Medulla oblongata (tissue), 1 donor: ENCODE measurements around the gene ANKRD18B.
"Not testable (repeated sequence)": the region's sequence is repeated elsewhere in the genome, so short reads cannot be mapped to it uniquely, and the experiment has no call there.

Source experiments
- DNase-seq: peaks from one replicate; pipeline ENCODE4 v3.0.0-alpha.2; 2015; ENCODE audit errors: extremely low spot score

The ANKRD18B gene

DNA sequence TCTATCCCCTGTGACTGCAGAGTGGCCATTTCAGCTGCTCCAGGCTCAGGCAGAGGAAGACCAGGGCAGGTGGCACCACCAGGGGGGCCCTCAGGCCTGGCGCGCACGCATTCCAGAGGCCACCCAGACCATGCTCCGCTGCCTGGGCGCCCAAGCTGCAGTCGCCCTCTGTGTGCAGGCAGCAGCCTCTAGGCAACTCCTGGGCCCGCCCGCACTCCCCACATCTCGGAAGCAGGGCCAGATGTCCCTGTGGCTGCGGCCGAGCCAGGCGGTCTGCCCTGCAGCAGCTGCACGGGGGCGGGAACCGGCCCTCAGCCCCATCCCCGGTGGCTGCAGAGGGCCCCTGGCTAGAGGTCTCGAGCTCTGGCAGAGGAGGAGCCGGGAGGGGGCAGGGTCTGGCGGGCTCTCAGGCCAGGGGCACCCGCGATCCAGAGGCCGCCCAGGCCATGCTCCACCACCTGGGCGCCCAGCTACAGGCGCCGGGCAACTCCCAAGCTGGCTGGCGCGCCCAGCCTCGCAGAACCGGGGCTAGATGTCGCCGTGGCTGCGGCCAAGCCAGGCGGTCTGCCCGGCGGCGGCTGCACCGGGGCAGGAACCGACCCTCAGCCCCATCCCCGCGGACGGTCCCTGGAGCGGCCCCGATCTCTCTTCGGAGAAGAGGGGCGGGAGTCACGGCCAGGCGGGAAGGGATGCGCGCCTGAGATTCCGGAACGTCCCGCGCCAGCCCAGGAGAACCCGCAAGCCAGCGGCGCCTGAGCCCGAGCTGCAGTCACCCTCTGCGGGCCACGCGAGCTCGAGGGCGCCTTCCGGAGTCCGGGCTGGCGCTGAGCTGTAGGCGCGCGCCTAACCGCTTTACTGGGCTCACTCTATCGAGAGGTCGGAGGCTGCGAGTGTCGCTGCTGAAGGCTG lies at the start of gene ANKRD18B:
ANKRD18B (plus strand) TSS at position 855 of the 909 bp plus-strand sequence. CDS start 239 bp downstream, outside the sequence.
- not testable (repeated sequence) for DNase-seq

DNA sequence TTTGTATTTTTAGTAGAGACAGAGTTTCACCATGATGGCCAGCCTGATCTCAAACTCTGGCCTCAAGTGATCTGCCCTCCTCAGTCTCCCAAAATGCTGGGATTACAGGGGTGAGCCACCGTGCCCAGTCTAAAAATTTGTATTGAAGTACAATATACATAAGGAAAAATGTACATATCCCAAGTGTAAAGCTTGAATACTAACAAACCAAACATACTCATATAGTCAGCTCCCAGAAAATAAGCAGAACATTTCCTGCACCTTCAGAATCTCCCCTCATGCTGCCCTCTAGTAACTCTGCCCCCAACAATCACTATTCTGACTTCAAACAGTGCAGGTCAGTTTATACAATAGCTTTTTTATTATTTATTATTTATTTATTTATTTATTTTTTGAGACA lies 48.7 kb upstream of the ANKRD18B start:
- DNase-seq: no peak

DNA sequence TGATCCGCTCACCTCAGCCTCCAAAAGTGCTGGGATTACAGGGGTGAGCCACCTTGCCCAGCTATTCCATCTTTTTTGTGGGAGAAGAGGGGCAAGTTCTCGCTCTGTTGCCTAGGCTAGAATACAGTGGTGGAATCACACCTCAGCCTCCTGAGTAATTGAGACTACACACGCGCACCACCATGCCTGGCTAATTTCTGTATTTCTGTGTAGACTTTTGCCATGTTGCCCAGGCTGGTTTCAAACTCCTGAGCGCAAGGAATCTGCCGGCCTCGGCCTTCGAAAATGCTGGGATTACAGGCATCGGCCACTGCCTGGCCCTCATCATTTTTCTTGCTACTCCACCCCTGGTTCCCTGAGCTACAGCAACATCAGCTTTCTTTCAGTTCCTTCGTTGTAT lies 47.5 kb upstream of the ANKRD18B start:
- no peak for DNase-seq

DNA sequence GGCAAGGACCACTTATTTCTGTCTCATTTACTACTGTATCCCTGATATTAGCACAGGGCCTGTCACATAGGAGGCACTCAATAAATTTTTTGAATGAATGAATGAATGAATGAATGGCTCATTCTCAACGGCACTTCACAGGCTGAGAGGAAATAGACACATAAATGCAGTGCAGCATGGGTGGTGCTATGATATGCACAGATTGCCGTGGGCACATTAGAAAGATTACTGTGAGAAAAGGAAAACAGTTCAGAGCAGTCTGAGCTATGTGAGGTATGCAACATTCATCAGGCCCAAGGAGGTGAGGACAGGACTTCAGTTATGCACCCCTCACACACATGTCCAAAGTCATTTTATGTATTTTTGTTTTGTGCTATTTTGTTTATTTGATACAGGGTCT lies 43.9 kb upstream of the ANKRD18B start:
- no peak for DNase-seq

DNA sequence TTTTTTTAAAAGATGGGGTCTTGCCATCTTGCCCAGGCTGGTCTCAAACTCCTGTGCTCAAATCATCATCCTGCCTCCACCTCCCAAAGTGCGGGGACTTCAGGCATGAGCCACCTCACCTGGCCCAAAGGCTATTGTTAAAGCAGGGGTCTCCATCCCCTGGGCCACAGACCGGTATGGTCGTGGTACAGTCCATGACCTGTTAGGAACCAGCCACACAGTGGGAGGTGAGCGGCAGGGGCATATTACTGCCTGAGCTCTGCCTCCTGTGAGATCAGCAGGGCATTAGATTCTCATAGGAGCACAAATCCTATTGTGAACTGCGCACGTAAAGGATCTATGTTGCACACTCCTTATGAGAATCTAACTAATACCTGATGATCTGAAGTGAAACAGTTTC lies 43.1 kb upstream of the ANKRD18B start:
- DNase-seq: no peak

DNA sequence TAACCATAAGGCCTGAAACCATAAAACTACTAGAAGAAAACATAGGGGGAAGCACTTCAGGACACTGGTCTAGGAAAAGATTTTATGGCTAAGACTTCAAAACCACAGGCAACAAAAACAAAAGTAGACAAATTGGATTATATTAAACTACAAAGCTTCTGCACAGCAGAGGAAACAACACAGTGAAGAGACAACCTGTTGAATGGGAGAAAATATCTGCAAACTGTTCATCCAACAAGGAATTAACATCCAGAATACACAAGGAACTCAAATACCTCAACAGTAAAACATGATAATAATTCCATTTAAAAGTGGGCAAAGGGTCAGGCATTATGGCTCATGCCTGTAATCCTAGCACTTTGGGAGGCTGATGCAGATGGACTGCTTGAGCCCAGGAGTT lies 38.7 kb upstream of the ANKRD18B start:
- DNase-seq: not testable (repeated sequence)

DNA sequence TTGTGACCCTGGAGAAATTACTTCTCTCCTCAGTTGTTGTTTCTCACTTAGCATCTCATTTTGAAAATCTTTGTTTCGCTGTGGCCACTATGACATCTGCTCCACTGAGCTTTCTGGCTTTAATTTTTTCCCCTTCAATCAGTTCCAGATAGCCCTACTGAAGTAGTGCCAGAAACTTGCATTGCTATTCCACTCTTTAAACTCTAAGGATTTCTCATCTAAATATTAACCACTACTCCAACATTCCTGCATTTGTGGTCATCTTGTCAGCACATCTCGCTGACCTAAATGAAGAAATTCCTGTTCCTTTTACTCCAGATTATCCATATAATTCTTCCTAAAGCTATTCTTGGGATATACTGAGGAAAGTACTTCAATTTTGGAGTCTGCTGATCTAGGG lies 35.0 kb upstream of the ANKRD18B start:
- no peak for DNase-seq

DNA sequence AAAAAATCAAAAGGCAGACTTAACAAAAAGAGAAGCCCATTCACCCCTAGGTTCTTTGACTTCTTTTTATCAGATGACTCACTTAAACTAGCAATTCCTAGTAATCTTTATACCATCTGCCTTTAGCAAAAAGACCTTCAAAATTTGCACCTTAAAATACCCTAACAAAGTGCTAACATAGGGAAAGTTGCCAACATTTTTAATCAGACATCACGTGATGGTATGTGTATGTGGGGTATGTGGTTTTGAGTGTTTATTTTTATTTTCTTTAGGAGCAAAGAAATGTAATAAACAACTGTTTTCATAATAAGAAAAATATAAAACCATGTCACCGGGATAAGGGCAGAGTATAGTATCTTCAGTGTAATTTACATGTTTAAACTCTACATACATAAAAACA lies 30.2 kb upstream of the ANKRD18B start:
- not testable (repeated sequence) for DNase-seq

DNA sequence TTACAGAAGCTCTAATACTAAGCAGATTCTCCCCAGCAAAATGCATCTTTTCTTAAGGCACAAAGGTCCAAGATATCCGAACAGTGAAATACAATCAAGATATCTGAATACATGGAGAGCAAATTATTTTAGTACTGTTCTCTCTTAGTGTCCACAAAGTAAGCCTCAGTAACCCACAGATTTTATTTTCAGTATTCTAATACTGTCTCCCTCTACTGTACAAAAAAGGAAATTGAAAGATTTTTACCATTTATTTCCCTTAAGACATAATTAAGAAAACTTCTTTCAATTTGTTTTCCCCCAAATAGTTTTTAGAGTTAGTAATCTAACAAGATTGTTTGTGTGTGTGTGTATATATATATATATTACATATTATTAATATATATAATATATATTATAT lies 25.7 kb upstream of the ANKRD18B start:
- DNase-seq: no peak

DNA sequence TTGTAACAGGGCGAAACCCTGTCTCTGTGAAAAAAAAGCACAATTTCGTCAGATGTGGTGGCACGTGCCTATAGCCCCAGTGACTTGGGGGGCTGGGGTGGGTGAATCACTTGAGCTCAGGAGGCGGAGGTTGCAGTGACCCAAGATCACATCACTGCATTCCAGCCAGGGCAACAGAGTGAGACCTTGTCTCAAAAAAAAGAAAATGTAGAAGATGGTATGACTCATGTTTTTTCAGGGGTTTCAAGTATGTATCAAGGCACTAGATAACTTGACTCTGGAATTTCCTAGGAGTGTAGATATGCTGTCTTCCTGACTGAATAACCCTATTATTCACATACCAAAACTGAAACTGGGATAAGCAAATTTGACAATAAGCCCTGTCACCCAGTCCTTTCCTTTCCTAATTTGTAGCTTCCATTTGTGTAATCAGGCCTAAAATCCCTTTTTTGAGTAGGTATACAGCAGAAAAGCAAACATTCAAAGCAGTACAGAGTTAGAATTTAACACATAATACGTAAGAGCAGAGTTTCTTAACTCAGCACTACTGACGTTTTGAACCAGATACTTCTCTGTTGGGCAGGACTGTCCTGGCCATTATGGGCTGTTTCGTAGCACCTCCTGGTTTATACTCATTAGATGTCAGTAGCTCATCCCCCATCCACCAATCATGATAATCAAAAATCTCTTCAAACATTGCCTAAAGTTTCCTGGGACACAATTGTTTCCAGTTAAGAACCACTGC lies 17.3 kb upstream of the ANKRD18B start:
- DNase-seq: no peak

DNA sequence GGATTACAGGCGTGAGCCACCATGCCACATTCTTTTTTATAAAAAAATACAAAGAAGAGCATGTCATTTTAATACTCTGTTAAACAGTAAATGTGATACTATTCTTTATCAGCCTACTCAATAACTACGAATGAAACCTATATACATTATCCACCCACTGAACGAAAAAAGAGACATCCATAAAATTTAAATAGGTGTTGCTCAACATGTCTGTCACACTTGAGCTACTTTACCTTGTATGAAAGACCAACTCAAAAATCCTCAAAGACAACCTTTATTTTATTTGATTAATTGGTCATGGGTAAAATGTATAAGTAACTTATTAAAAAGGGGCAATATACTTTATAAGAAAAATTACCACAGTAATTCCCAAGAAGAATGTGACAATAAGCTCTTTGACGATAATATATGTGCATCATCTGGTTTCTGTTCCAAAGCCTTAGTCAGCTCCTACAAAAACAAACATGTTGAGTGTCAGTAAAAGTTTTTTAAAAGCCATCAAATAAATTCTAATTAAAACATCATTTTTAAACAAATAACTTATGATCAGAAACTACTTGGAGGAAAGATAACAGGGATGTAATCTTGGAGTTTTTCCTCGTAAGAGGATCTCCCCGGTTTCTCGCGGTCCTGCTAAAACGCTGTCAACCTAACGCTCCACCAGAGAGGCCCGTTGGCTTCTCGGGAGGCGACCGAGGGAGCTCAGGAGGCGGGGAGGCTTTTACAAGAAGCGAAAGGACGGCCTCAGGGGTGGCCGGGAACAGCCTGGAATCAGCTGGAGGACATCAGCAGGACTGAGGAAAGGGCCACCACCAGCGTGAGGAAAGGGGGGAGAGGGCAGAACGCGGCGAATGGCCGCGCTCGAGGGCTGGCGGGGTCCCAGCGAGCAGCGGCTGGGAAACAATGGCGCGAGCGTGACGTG lies 13.5 kb upstream of the ANKRD18B start:
- peak; percentile 73 for DNase-seq

DNA sequence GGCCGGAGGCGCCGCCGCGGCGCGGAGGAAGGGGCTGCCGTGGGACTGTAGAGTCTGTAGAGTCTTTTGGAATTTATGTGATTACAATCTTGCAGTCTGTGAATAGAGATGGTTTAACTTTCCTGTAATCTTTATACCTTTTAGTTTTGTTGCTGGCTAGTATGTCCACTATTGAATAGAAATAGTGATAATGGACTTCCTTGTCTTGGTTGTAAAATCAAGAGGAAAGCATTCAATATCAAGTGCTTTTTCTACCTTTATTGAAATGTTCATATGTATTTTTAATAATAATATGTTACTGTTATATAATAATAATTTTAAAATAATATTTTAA lies 12.9 kb upstream of the ANKRD18B start:
- DNase-seq: not testable (repeated sequence)

DNA sequence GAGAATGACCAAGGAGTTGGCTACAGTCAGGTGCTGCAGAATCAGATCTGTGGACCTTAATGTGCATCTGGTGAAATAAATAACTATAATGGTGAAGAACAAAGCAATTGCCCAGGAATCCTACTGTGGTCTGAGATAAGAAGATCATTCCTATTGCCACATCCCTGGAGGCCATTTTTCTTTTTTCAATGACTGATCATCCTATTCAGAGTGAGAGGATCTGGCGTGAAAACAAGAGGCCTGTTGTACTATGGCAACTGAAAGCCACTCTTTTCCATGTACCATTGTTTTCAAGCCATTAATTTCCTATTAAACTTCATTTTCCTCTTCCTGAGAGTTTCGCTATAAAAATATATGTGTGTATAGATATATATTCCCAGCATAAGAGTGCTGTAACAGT lies 11.5 kb upstream of the ANKRD18B start:
- peak; percentile 68 for DNase-seq

DNA sequence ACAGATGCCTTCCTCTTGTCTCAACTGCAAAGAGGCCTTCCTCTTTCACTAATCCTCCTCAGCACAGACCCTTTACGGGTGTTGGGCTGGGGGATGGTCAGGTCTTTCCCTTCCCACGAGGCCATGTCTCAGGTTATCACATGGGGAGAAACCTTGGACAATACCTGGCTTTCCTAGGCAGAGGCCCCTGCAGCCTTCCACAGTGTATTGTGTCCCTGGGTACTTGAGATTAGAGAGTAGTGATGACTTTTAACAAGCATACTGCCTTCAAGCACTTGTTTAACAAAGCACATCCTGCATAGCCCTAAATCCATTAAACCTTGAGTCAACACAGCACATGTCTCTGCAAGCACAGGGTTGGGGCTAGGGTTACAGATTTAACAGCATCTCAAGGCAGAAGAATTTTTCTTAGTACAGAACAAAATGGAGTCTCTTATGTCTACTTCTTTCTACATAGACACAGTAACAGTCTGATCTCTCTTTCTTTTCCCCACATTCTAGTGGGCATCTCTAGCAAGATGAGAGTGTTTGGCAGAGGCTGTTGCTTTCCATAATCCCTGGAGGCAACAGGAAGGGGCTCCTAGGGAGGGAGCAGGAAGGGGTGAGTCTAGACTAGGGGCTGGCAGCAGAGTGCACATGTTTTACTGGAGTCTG lies 8.6 kb upstream of the ANKRD18B start:
- DNase-seq: not testable (repeated sequence)

DNA sequence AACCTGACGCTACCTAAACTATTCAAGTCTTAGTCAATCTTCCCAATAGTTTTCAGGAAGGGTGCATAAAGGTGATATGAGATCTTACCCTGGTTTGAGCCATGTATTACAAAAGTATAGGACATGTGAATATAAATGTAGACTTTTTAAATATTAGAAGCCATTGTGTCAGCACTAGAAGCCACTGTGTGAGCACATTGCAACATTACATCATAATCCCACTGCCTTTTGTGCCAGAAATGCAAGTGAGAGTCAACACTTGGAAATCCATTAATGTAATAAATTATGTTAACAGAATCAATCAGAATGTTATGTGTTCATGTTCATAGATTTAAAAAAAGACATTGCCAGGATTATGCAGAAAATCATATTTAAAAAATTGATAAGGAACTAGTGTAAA lies 7.7 kb upstream of the ANKRD18B start:
- not testable (repeated sequence) for DNase-seq

DNA sequence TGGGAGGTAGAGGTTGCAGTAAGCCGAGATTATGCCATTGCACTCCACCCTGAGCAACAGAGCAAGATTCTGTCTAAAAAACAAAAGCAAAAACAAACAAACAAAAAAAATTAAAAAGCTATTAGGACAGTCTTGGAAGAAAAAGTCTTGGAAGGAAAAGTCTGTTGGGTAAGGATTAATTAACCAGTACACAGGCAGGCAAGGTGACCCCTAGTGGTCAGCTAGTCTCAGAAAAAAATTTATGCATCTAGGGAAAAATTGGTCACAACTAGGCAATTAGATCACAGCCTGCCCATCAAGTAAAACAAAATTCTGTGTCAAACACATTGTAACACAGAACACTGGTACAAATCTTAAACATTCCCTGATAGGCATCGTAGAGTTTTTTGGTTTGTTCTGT lies 6.7 kb upstream of the ANKRD18B start:
- DNase-seq: peak; percentile 53

DNA sequence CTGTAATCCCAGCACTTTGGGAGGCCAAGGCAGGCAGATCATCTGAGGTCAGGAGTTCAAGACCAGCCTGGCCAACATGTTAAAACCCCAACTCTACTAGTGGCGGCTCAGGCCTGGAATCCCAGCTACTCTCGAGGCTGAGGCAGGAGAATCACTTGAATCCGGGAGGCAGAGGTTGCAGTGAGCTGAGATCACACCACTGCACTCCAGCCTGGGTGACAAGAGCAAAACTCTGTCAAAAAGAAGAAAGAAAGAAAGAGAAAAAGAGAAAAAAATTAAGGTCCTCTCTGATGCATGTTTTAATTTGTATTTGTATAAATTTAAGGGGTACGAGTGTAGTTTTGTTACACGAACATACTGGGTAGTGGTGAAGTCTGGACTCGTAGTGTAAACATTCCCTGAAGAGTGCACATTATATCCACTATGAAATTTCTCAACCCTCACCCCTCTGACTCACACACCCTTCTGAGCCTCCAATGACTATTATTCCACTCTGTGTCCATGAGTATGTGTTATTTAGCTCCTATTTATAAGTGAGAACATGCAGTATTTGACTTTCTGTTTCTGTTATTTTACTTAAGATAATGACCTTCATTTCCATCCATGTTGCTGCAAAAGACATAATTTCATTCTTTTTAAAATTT lies 6.0 kb upstream of the ANKRD18B start:
- DNase-seq: not testable (repeated sequence)

DNA sequence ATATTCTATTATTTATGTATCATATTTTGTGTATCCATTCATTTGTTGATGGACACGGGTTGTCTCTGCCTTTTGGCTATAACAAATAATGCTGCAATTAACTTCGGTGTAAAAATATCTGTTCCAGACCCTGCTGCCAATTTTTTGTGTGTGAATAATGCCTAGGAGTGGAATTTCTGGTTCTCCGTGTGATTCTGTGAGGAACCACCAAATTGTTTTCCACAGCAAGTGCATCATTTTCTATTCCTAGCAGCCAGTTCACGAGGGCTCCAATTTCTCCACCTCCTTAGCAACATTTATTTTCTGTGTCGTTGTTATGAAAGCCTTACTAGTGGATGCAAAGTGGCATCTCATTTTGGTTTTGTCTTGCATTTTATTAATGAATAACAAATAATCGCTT lies 2.2 kb upstream of the ANKRD18B start:
- not testable (repeated sequence) for DNase-seq

DNA sequence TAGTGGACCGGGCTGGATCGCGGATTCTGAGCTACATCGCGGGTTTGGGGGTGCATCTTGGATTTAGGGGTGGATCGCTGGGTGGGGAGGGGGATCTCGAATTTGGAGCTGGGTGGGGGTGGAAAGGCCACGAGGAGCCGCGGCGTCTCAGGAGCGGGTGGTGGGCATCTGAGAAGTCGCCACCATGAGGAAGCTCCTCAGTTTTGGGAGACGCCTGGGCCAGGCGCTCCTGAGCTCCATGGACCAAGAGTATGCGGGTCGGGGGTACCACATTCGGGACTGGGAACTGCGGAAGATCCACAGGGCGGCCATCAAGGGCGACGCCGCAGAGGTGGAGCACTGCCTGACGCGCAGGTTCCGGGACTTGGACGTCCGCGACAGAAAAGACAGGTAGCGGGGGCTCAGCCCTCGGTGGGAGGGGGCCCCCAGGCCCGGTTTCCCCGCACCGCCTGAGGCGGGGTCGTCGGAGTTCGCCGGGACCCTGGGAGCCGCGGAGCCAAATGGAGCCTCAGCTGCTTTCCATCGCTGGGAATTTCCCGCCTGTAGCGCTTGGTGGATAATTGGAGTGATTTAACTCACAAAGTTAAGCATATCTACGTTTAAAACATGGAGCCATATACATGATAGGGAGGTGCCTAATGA lies 376 bp downstream of the ANKRD18B start:
- DNase-seq: no peak

DNA sequence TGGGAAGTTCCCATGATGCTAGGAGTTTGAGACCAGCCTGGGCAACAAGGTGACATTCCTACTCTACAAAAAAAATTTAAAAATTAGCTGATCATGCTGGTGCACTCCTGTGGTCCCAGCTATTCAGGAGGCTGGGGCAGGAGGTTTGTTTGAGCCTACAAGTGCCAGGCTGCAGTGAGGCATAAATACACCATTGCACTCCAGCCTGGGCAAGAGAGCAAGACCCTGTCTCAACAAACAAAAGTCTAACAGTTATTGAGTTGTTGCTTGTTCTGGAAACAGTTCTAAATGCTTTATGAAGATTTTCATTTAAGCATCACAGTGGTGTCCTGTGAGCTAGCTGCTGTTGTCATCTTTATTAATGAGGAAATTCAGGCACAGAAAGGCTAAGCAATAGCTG lies 4.0 kb downstream of the ANKRD18B start:
- DNase-seq: not testable (repeated sequence)
